ENCODE results near the gene TXNRD2. TPM values are rescaled to one million over a fixed set of nuclear protein-coding genes. Genes with fewer than 3 reads are reported as not detected.

TXNRD2 gene
- total RNA-seq (2014; rRNA removed; shearing (Covaris generic)), result 24.7 and 25.8 TPM in 2 replicates
- polyA plus RNA-seq (2015; cell fraction: cytosol; rRNA removed), result 22.8 and 24.0 TPM in 2 replicates
- polyA plus RNA-seq (2015; cell fraction: nucleus; rRNA removed), result 36.2 and 38.5 TPM in 2 replicates

GRCh38 chr22:19941365-19942082 is at the start of gene TXNRD2, which contains the start of gene COMT:
Gene TXNRD2 (minus strand): TSS chr22:19941818. CDS start chr22:19941803, 15 bp downstream.
Gene COMT (plus strand): TSS chr22:19941772. CDS start chr22:19962527, 20,755 bp downstream.
- peak; percentile 64 for DNase-seq (ENCODE audit: low read depth, low spot score)
- in situ Hi-C loops (cut with HindIII; ENCODE audit: low pct_unique_long_range_greater_than_20kb, low sequenced_read_pairs), result no loop called here

GRCh38 chr22:19991395-19991644 is 49.7 kb upstream of the TXNRD2 start:
- in situ Hi-C loops (cut with HindIII; ENCODE audit: low pct_unique_long_range_greater_than_20kb, low sequenced_read_pairs), result no loop called here
- DNase-seq (ENCODE audit: low read depth, low spot score), result no peak

- in situ Hi-C loops (cut with HindIII; ENCODE audit: low pct_unique_long_range_greater_than_20kb, low sequenced_read_pairs), result no loop called here
- no peak for DNase-seq (ENCODE audit: low read depth, low spot score)
Observed at GRCh38 chr22:19990609-19991394, 49.2 kb upstream of the TXNRD2 start.

GRCh38 chr22:19990188-19990587 is 48.6 kb upstream of the TXNRD2 start:
- in situ Hi-C loops (cut with HindIII; ENCODE audit: low pct_unique_long_range_greater_than_20kb, low sequenced_read_pairs), result no loop called here
- DNase-seq (ENCODE audit: low read depth, low spot score), result no peak

GRCh38 chr22:19989725-19990067 is 48.1 kb upstream of the TXNRD2 start:
- no peak for DNase-seq (ENCODE audit: low read depth, low spot score)
- in situ Hi-C loops (cut with HindIII; ENCODE audit: low pct_unique_long_range_greater_than_20kb, low sequenced_read_pairs), result no loop called here

GRCh38 chr22:19988965-19989724 is 47.5 kb upstream of the TXNRD2 start:
- in situ Hi-C loops (cut with HindIII; ENCODE audit: low pct_unique_long_range_greater_than_20kb, low sequenced_read_pairs), result no loop called here
- no peak for DNase-seq (ENCODE audit: low read depth, low spot score)

- in situ Hi-C loops (cut with HindIII; ENCODE audit: low pct_unique_long_range_greater_than_20kb, low sequenced_read_pairs), result no loop called here
Observed at GRCh38 chr22:19988331-19988808, 46.8 kb upstream of the TXNRD2 start.

GRCh38 chr22:19987394-19988306 is 46.0 kb upstream of the TXNRD2 start:
- in situ Hi-C loops (cut with HindIII; ENCODE audit: low pct_unique_long_range_greater_than_20kb, low sequenced_read_pairs), result no loop called here
- DNase-seq (ENCODE audit: low read depth, low spot score), result no peak

More at GRCh38 chr22:19988331-19988808, 46.8 kb upstream of the TXNRD2 start:
- no peak for DNase-seq (ENCODE audit: low read depth, low spot score)

- peak; percentile 65 for DNase-seq (ENCODE audit: low read depth, low spot score)
- in situ Hi-C loops (cut with HindIII; ENCODE audit: low pct_unique_long_range_greater_than_20kb, low sequenced_read_pairs), result no loop called here
Observed at GRCh38 chr22:19986410-19987341, 45.1 kb upstream of the TXNRD2 start.

- in situ Hi-C loops (cut with HindIII; ENCODE audit: low pct_unique_long_range_greater_than_20kb, low sequenced_read_pairs), result no loop called here
- no peak for DNase-seq (ENCODE audit: low read depth, low spot score)
Observed at GRCh38 chr22:19986011-19986409, 44.4 kb upstream of the TXNRD2 start.

GRCh38 chr22:19984851-19985811 is 43.5 kb upstream of the TXNRD2 start:
- DNase-seq (ENCODE audit: low read depth, low spot score), result no peak
- in situ Hi-C loops (cut with HindIII; ENCODE audit: low pct_unique_long_range_greater_than_20kb, low sequenced_read_pairs), result no loop called here

- DNase-seq (ENCODE audit: low read depth, low spot score), result no peak
- in situ Hi-C loops (cut with HindIII; ENCODE audit: low pct_unique_long_range_greater_than_20kb, low sequenced_read_pairs), result no loop called here
Observed at GRCh38 chr22:19984201-19984753, 42.7 kb upstream of the TXNRD2 start.

- in situ Hi-C loops (cut with HindIII; ENCODE audit: low pct_unique_long_range_greater_than_20kb, low sequenced_read_pairs), result no loop called here
- no peak for DNase-seq (ENCODE audit: low read depth, low spot score)
Observed at GRCh38 chr22:19983741-19984140, 42.1 kb upstream of the TXNRD2 start.

- no peak for DNase-seq (ENCODE audit: low read depth, low spot score)
- in situ Hi-C loops (cut with HindIII; ENCODE audit: low pct_unique_long_range_greater_than_20kb, low sequenced_read_pairs), result no loop called here
Observed at GRCh38 chr22:19982991-19983578, 41.5 kb upstream of the TXNRD2 start.

Data from SK-MEL-5 (cell line).